ENCODE measurements around the gene SURF2.
"Not testable (repeated sequence)": the region's sequence is repeated elsewhere in the genome, so short reads cannot be mapped to it uniquely, and the experiment has no call there.

SURF2 gene

GRCh38 chr9:133367778-133368177 lies 11.4 kb downstream of the SURF2 start:
- TF ChIP-seq JUND (IDR thresholded peaks at IDR 0.05; ENCODE audit: low read depth) = no peak
- DNase-seq (ENCODE audit: low read depth in 1 of 2, low spot score in 1 of 2) = no peak
- in situ Hi-C loops (cut with HindIII; ENCODE audit: low pct_unique_long_range_greater_than_20kb, low sequenced_read_pairs) = no loop called here

- in situ Hi-C loops (cut with HindIII; ENCODE audit: low pct_unique_long_range_greater_than_20kb, low sequenced_read_pairs) = no loop called here
- DNase-seq (ENCODE audit: low read depth in 1 of 2, low spot score in 1 of 2) = no peak
- TF ChIP-seq JUND (IDR thresholded peaks at IDR 0.05; ENCODE audit: low read depth) = no peak
These were observed 12.0 kb downstream of the SURF2 start for GRCh38 chr9:133368249-133368881.

GRCh38 chr9:133369422-133369821 lies 13.1 kb downstream of the SURF2 start:
- DNase-seq (ENCODE audit: low read depth in 1 of 2, low spot score in 1 of 2) = no peak
- TF ChIP-seq JUND (IDR thresholded peaks at IDR 0.05; ENCODE audit: low read depth) = no peak
- in situ Hi-C loops (cut with HindIII; ENCODE audit: low pct_unique_long_range_greater_than_20kb, low sequenced_read_pairs) = no loop called here

- in situ Hi-C loops (cut with HindIII; ENCODE audit: low pct_unique_long_range_greater_than_20kb, low sequenced_read_pairs) = no loop called here
- DNase-seq (ENCODE audit: low read depth in 1 of 2, low spot score in 1 of 2) = no peak
- TF ChIP-seq JUND (IDR thresholded peaks at IDR 0.05; ENCODE audit: low read depth) = no peak
These were observed 13.6 kb downstream of the SURF2 start for GRCh38 chr9:133369933-133370332.

GRCh38 chr9:133370685-133371084 lies 14.3 kb downstream of the SURF2 start:
- in situ Hi-C loops (cut with HindIII; ENCODE audit: low pct_unique_long_range_greater_than_20kb, low sequenced_read_pairs) = no loop called here
- no peak for DNase-seq (ENCODE audit: low read depth in 1 of 2, low spot score in 1 of 2)
- no peak for TF ChIP-seq JUND (IDR thresholded peaks at IDR 0.05; ENCODE audit: low read depth)

GRCh38 chr9:133371261-133371711 lies 14.9 kb downstream of the SURF2 start:
- DNase-seq (ENCODE audit: low read depth in 1 of 2, low spot score in 1 of 2) = no peak

GRCh38 chr9:133372144-133372543 lies 15.8 kb downstream of the SURF2 start:
- no peak for DNase-seq (ENCODE audit: low read depth in 1 of 2, low spot score in 1 of 2)
- no peak for TF ChIP-seq JUND (IDR thresholded peaks at IDR 0.05; ENCODE audit: low read depth)
- in situ Hi-C loops (cut with HindIII; ENCODE audit: low pct_unique_long_range_greater_than_20kb, low sequenced_read_pairs) = no loop called here

More at GRCh38 chr9:133371261-133371711, 14.9 kb downstream of the SURF2 start:
- TF ChIP-seq JUND (IDR thresholded peaks at IDR 0.05; ENCODE audit: low read depth) = no peak
- in situ Hi-C loops (cut with HindIII; ENCODE audit: low pct_unique_long_range_greater_than_20kb, low sequenced_read_pairs) = no loop called here

GRCh38 chr9:133374612-133375115 lies 18.3 kb downstream of the SURF2 start:
- in situ Hi-C loops (cut with HindIII; ENCODE audit: low pct_unique_long_range_greater_than_20kb, low sequenced_read_pairs) = no loop called here
- DNase-seq (ENCODE audit: low read depth in 1 of 2, low spot score in 1 of 2) = no peak
- TF ChIP-seq JUND (IDR thresholded peaks at IDR 0.05; ENCODE audit: low read depth) = no peak

GRCh38 chr9:133375116-133375723 lies 18.9 kb downstream of the SURF2 start:
- in situ Hi-C loops (cut with HindIII; ENCODE audit: low pct_unique_long_range_greater_than_20kb, low sequenced_read_pairs) = no loop called here
- TF ChIP-seq JUND (IDR thresholded peaks at IDR 0.05; ENCODE audit: low read depth) = no peak
- DNase-seq (ENCODE audit: low read depth in 1 of 2, low spot score in 1 of 2) = peak; percentile 47 to 55

- peak; percentile 99 for DNase-seq (ENCODE audit: low read depth in 1 of 2, low spot score in 1 of 2)
- in situ Hi-C loops (cut with HindIII; ENCODE audit: low pct_unique_long_range_greater_than_20kb, low sequenced_read_pairs) = no loop called here
- TF ChIP-seq JUND (IDR thresholded peaks at IDR 0.05; ENCODE audit: low read depth) = no peak
These were observed 19.6 kb downstream of the SURF2 start, which contains the start of the genes STKLD1 and SURF4 for GRCh38 chr9:133375724-133376654. STKLD1 (plus strand) TSS chr9:133376366; CDS start chr9:133376474, 108 bp downstream. SURF4 (minus strand) TSS chr9:133376060; CDS start chr9:133375969, 91 bp downstream.

GRCh38 chr9:133377280-133377679 lies 20.9 kb downstream of the SURF2 start:
- DNase-seq (ENCODE audit: low read depth in 1 of 2, low spot score in 1 of 2); in situ Hi-C loops (cut with HindIII; ENCODE audit: low pct_unique_long_range_greater_than_20kb, low sequenced_read_pairs): not testable (repeated sequence)

- peak in 1 of 2 experiments; percentile 46 for DNase-seq (ENCODE audit: low read depth in 1 of 2, low spot score in 1 of 2)
- TF ChIP-seq JUND (IDR thresholded peaks at IDR 0.05; ENCODE audit: low read depth) = no peak
- in situ Hi-C loops (cut with HindIII; ENCODE audit: low pct_unique_long_range_greater_than_20kb, low sequenced_read_pairs) = no loop called here
These were observed 21.4 kb downstream of the SURF2 start for GRCh38 chr9:133377721-133378216.
